ENCODE data around the gene SEZ6L. TPM values are rescaled to one million over a fixed set of nuclear protein-coding genes. Genes with fewer than 3 reads are reported as not detected.
"Not testable (repeated sequence)": the region's sequence is repeated elsewhere in the genome, so short reads cannot be mapped to it uniquely, and the experiment has no call there.

Gene SEZ6L
- total RNA-seq, 4 donors from 2014 or later = 0.14 to 0.16 TPM; not detected in 2

DNA sequence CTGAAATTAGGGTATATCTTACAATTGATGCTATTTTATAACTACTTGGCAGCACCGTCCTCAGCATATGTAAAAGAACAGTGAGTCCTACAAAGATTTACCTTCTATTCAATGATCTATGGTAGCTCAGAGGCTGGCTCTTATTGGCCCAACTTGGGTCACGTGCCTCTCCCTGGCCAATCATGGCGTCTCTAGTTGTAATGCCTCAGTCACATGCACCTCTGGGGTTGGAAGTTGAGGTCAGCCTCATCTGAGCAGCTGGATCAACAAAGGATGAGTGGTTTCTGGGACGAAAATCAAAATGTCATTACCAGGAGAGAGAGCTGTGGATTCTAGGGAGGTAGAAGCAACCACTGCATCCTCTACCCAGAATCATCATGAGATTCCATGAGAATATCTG is 236.9 kb downstream of the SEZ6L start:
- DNase-seq = no peak
- 70 to 83% methylated on average over 2 to 4 of the region's 4 CpGs for WGBS, 2 donors (ENCODE audit: low coverage in 1 of 2)
- Histone ChIP-seq H3K27me3 (peaks cover 25% of the 10 kb centered on the region), H3K27ac (no peak overlapping the region), H3K4me1 (no peaks in the 10 kb centered on the region), H3K9me3 (no peaks in the 10 kb centered on the region), H3K36me3 (no peaks in the 10 kb centered on the region), H3K4me3 (no peak overlapping the region)
- TF ChIP-seq POLR2AphosphoS5 (IDR thresholded peaks at IDR 0.05) = no peak
- TF ChIP-seq POLR2A (IDR thresholded peaks at IDR 0.05) = no peak
- TF ChIP-seq EP300 (IDR thresholded peaks at IDR 0.05; ENCODE audit: low read depth) = no peak
- intact Hi-C loops (cut with DNase I; ENCODE audit: low total_unique reads) (no loop called here), in situ Hi-C loops (cut with MboI; ENCODE audit: low pct_ligation_motif_present in 1 of 4, low pct_unique_long_range_greater_than_20kb in 1 of 4, low sequenced_read_pairs in 3 of 4) (loop anchor here in 1 of 4 donors (5.0 kb wide), 1 partner anchor 46 kb away; no protein-coding TSS in a partner anchor)

DNA sequence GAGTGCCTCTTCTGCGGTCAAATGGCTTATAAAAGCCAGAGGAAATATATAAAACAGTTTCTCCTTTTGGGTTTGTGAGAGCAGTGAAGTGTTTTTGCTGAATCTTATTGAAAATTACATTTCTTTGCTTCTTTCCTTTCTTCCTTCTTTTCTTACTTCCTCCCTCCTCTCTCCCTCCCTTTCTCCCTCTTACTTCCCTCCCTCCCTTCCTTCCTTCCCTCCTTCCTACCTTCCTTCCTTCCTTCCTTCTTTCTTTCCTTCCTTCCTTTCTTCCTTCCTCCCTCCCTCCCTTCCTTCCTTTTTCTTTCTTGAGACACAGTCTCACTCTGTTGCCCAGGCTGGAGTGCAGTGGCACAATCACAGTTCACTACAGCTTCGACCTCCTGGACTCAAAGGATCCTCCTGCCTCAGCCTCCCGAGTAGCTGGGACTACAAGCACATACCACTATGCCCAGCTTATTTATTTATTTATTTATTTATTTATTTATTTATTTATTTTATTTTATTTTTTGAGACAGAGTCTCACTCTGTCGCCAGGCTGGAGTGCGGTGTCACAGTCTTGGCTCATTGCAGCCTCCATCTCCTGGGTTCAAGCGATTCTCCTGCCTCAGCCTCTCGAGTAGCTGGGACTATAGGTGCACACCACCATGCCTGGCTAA is 239.4 kb downstream of the SEZ6L start:
- H3K4me1 ChIP-seq; intact Hi-C loops (cut with DNase I; ENCODE audit: low total_unique reads); H3K4me3 ChIP-seq; H3K9me3 ChIP-seq; H3K27me3 ChIP-seq; DNase-seq; H3K27ac ChIP-seq; H3K36me3 ChIP-seq: not testable (repeated sequence)
- 84 to 86% methylated on average over 6 to 7 of the region's 7 CpGs for WGBS, 2 donors (ENCODE audit: low coverage in 1 of 2)
- in situ Hi-C loops (cut with MboI; ENCODE audit: low pct_ligation_motif_present in 1 of 4, low pct_unique_long_range_greater_than_20kb in 1 of 4, low sequenced_read_pairs in 3 of 4) = loop anchor here in 1 of 4 donors (5.0 kb wide), 1 partner anchor 44 kb away; no protein-coding TSS in a partner anchor

DNA sequence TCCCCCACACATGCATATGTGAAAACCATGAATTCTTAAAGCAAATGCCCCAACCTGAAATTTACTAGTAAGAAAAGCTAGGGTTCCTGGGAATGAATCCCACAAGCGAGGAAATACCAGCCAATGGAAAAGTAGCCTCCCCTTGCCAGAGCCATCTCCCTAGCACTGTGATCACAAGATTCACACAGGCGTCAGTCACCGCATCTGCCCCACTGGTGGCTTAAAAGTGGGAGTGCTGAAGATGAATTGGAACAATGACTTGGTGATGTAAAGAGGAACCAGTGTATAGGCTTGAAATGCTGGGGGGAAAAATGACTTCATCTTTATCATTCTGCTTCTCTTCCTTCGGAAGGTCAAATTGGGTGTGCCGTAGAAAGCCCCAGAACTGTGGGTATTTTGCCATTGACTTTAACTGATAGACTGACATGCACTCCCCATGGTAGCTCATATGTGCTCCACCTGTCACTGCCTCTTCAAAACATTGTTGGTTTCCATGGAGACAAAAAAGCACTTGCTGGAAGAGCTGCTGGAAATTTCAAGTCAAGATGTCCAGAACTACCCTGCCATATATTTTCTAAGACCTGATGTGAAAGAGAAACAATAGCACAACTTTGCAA is 240.6 kb downstream of the SEZ6L start:
- H3K4me1 ChIP-seq = no peaks in the 10 kb centered on the region
- no peak overlapping the region for H3K4me3 ChIP-seq
- intact Hi-C loops (cut with DNase I; ENCODE audit: low total_unique reads) (no loop called here), in situ Hi-C loops (cut with MboI; ENCODE audit: low pct_ligation_motif_present in 1 of 4, low pct_unique_long_range_greater_than_20kb in 1 of 4, low sequenced_read_pairs in 3 of 4) (loop anchor here in 1 of 4 donors (5.0 kb wide), 1 partner anchor 42 kb away; no protein-coding TSS in a partner anchor)
- TF ChIP-seq EP300 (IDR thresholded peaks at IDR 0.05; ENCODE audit: low read depth) (no peak), POLR2A (IDR thresholded peaks at IDR 0.05) (no peak), POLR2AphosphoS5 (IDR thresholded peaks at IDR 0.05) (no peak)
- TF ChIP-seq, protein P1, sequence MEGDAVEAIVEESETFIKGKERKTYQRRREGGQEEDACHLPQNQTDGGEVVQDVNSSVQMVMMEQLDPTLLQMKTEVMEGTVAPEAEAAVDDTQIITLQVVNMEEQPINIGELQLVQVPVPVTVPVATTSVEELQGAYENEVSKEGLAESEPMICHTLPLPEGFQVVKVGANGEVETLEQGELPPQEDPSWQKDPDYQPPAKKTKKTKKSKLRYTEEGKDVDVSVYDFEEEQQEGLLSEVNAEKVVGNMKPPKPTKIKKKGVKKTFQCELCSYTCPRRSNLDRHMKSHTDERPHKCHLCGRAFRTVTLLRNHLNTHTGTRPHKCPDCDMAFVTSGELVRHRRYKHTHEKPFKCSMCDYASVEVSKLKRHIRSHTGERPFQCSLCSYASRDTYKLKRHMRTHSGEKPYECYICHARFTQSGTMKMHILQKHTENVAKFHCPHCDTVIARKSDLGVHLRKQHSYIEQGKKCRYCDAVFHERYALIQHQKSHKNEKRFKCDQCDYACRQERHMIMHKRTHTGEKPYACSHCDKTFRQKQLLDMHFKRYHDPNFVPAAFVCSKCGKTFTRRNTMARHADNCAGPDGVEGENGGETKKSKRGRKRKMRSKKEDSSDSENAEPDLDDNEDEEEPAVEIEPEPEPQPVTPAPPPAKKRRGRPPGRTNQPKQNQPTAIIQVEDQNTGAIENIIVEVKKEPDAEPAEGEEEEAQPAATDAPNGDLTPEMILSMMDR (IDR thresholded peaks at IDR 0.05) = no peak
- H3K27ac ChIP-seq = no peak overlapping the region
- 60 to 72% methylated on average over 3 to 5 of the region's 5 CpGs for WGBS, 2 donors (ENCODE audit: low coverage in 1 of 2)
- no peaks in the 10 kb centered on the region for H3K9me3 ChIP-seq
- H3K27me3 ChIP-seq = peaks cover 9% of the 10 kb centered on the region
- H3K36me3 ChIP-seq = no peaks in the 10 kb centered on the region
- no peak for DNase-seq

DNA sequence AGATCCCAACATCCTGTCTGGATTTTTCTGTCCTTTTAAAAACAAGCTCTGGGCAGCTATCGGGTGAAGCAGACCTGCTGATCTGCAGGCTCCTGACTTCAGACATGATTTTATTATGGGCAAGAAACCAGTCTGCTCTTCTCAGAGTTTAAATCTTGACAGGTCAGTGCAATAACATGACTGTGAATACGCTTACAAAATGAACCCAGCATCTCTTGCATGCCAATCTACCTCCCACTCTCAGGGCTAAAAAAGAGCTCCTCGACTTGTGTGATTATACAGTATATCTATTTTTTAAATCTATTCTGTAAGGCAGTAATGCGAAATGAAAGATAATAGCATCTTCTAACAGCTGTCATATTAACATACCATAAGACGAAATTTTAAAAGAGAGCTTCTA is 241.1 kb downstream of the SEZ6L start:
- Histone ChIP-seq H3K36me3 (no peaks in the 10 kb centered on the region), H3K4me3 (no peak overlapping the region), H3K27me3 (peaks cover 11% of the 10 kb centered on the region), H3K27ac (no peak overlapping the region), H3K9me3 (no peaks in the 10 kb centered on the region), H3K4me1 (no peaks in the 10 kb centered on the region)
- WGBS, 2 donors (ENCODE audit: low coverage in 1 of 2) = 75 to 77% methylated on average over 5 of the region's 5 CpGs
- DNase-seq = no peak
- intact Hi-C loops (cut with DNase I; ENCODE audit: low total_unique reads) (no loop called here), in situ Hi-C loops (cut with MboI; ENCODE audit: low pct_ligation_motif_present in 1 of 4, low pct_unique_long_range_greater_than_20kb in 1 of 4, low sequenced_read_pairs in 3 of 4) (no loop called here)
- no peak for TF ChIP-seq POLR2AphosphoS5 (IDR thresholded peaks at IDR 0.05)
- no peak for TF ChIP-seq POLR2A (IDR thresholded peaks at IDR 0.05)
- TF ChIP-seq, protein P1 (IDR thresholded peaks at IDR 0.05) = no peak
- TF ChIP-seq EP300 (IDR thresholded peaks at IDR 0.05; ENCODE audit: low read depth) = no peak

DNA sequence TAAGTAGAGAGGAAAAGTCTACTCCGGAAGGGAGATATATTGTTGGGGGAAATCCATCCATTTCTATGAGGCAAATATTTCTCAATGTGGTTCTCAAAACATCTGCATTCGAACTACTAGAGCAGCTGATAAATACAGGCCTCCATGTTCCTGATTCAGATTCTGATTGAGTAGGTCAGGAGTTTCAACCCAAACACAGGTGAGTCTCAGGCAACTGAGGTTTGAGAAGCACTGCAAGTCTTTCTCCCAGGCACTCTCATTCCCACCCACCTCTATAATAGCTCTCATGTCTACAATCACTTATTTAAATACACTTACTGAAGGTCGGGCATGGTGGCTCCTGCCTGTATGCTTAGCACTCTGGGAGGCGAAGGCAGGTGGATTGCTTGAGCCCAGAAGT is 245.1 kb downstream of the SEZ6L start:
- Histone ChIP-seq H3K36me3 (no peaks in the 10 kb centered on the region), H3K4me1 (peaks cover 0 to 16% (median 3%) of the 10 kb centered on the region in 4 donors), H3K27ac (no peak overlapping the region), H3K9me3 (no peaks in the 10 kb centered on the region), H3K4me3 (no peak overlapping the region), H3K27me3 (peaks cover 26% of the 10 kb centered on the region)
- intact Hi-C loops (cut with DNase I; ENCODE audit: low total_unique reads) (no loop called here), in situ Hi-C loops (cut with MboI; ENCODE audit: low pct_ligation_motif_present in 1 of 4, low pct_unique_long_range_greater_than_20kb in 1 of 4, low sequenced_read_pairs in 3 of 4) (no loop called here)
- TF ChIP-seq POLR2AphosphoS5 (IDR thresholded peaks at IDR 0.05) (no peak), EP300 (IDR thresholded peaks at IDR 0.05; ENCODE audit: low read depth) (no peak), POLR2A (IDR thresholded peaks at IDR 0.05) (no peak)
- TF ChIP-seq, protein P1 (IDR thresholded peaks at IDR 0.05) = no peak
- no peak for DNase-seq
- 76 to 100% methylated on average over 1 to 4 of the region's 4 CpGs for WGBS, 2 donors (ENCODE audit: low coverage in 1 of 2)

Data from transverse colon (tissue), 4 donors.